Ovary (tissue), 9 donors: ENCODE results near the gene SH3D21. TPM values are rescaled to one million over a fixed set of nuclear protein-coding genes. Genes with fewer than 3 reads are reported as not detected.

ENCODE experiments used
- DNase-seq, 5 donors: peaks; one replicate each; pipeline ENCODE4 v3.0.0-alpha.2; 2019 to 2020
- H3K27ac ChIP-seq, 2 donors: fragments of 200-600 bp; one replicate each; pipeline versions ENCODE4 v1.5.1 to v1.8.0; 2019 to 2022
- H3K27me3 ChIP-seq: fragments of 200-600 bp; one replicate; pipeline ENCODE4 v1.8.0; 2022
- H3K36me3 ChIP-seq: fragments of 200-600 bp; sonication (generic); one replicate; pipeline ENCODE4 v1.5.1; 2019
- H3K4me1 ChIP-seq: one replicate; pipeline ENCODE4 v1.8.1; 2013; ENCODE audit warnings: mild to moderate bottlenecking, moderate library complexity; ENCODE audit not compliant: insufficient read depth
- H3K4me3 ChIP-seq: fragments of 200-600 bp; sonication (generic); one replicate; pipeline ENCODE4 v1.5.1; 2017
- H3K9me3 ChIP-seq, 2 donors: fragments of 200-600 bp in 1 of 2; sonication (generic) in 1 of 2; one replicate each; pipeline versions ENCODE4 v1.5.1 to v1.8.1; 2013 to 2019; ENCODE audit warnings: mild to moderate bottlenecking in 1 of 2, moderate library complexity in 1 of 2
- EP300 ChIP-seq: sonication (generic); formaldehyde crosslinking; IDR thresholded peaks from one replicate; pipeline ENCODE4 v1.6.1; 2017; ENCODE audit warnings: antibody characterized with exemption
- WGBS, 3 donors: extraction: QIAGEN DNeasy Blood & Tissue Kit in 1 of 3; methylation state at CpG; one replicate each; pipeline versions ENCODE4 v1.1.5 to v1.1.7; 2013 to 2017; 5-methylcytosine and 5-hydroxymethylcytosine counted together
- intact Hi-C, 4 donors: fragments of 100-400 bp; cut with DNase I; formaldehyde crosslinking; loops; one replicate each; pipeline versions ENCODE4 v1.11.0 to v1.15.1; 2022 to 2023
- polyA plus RNA-seq, 2 donors: library from polyadenylated mRNA; stranded (reverse); fragments of 200-250 nt in 1 of 2; fragments of 350-450 nt in 1 of 2; fragmentation: Illumina TruSeq in 1 of 2; extraction: RNeasy Lipid Tissue Mini Kit (QIAGEN cat#74804) in 1 of 2; gene quantifications; one replicate each; pipeline ENCODE4 v1.2.3, GENCODE V29; 2013 to 2014
- total RNA-seq, 7 donors: library from RNA; depleted of rRNA in 2 of 7; stranded (reverse); fragments of >200 nt in 2 of 7; fragmentation: NEBNext Ultra II Directional in 3 of 7; extraction: Animal tissue kit (Norgen Biotek cat#: 25700) in 3 of 7; gene quantifications; one replicate each; pipeline versions ENCODE4 v1.1.0 to v1.2.4, GENCODE V29; 2016 to 2023
- TF ChIP-seq, protein P1 (sequence below), 3 donors: fragments of 450-650 bp in 2 of 3; fragments of 200-600 bp in 1 of 3; IDR thresholded peaks; one replicate each; pipeline versions ENCODE4 v1.5.1 to v1.8.0; 2016 to 2022; ENCODE audit warnings: antibody characterized with exemption in 3 of 3, mild to moderate bottlenecking in 1 of 3
- donor health status: DM: no; HTN: no; CAD: no; lungs with moderate emphysema.
- donor health status: DM: no; HTN: no; CAD: no.
- donor health status: Bipolar disorder and iron deficiency.
- donor health status: DM: yes; HTN: yes; CAD: no.
- donor health status: DM: no; HTN: no; CAD: no.
- donor health status: DM: yes; HTN: yes; CAD: no.

Gene SH3D21
- total and polyA plus RNA-seq, 9 donors, result 1.9 to 22.6 (median 8.7) TPM

DNA sequence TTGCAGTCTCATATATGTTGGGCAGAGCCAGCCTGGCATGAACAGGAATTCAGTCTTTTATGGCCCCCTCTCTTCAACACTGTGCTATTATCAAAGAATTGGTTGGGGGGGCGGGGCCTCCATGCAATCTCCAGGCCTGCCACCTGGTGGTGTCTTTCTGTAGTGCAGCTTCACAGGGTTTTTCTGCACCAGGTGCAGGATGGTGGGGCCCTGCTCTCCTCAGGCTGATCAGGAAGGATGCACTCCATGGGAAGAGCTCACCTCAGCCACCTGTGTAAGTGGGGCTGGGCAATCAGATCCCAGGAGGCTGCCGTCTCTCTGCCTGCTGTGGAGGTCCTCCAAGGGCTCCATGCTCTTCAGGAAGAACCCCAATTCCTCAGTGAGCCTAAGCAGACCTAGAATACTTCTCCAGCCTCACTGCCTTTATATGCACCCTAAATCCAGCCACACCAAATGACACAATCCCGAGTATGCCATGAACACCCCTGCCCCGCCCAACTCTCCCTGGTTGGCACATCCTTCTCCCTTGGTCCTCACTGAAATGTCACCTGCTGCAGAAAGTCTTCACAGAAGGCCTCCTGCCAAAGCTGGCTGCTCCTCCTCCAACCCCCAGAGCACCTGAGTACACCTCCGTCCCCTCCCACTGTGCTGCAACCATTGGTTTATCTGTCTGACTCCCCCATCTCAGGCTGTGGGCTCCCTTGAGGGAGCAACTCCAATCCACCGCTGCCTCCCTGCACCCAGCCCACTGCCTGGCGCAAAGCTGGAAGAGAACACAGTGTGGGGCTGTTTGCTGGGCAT is 63.1 kb downstream of the SH3D21 start:
- peak; percentile 64 to 84 (median 80) for DNase-seq
- TF ChIP-seq EP300, result no peak
- TF ChIP-seq, protein P1, sequence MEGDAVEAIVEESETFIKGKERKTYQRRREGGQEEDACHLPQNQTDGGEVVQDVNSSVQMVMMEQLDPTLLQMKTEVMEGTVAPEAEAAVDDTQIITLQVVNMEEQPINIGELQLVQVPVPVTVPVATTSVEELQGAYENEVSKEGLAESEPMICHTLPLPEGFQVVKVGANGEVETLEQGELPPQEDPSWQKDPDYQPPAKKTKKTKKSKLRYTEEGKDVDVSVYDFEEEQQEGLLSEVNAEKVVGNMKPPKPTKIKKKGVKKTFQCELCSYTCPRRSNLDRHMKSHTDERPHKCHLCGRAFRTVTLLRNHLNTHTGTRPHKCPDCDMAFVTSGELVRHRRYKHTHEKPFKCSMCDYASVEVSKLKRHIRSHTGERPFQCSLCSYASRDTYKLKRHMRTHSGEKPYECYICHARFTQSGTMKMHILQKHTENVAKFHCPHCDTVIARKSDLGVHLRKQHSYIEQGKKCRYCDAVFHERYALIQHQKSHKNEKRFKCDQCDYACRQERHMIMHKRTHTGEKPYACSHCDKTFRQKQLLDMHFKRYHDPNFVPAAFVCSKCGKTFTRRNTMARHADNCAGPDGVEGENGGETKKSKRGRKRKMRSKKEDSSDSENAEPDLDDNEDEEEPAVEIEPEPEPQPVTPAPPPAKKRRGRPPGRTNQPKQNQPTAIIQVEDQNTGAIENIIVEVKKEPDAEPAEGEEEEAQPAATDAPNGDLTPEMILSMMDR (IDR thresholded peaks at IDR 0.05), result peak; percentile 85 to 90 (median 88)
- WGBS, 3 donors, result 63 to 70% (median 67%) methylated on average over 7 of the region's 7 CpGs
- Histone ChIP-seq H3K4me3 (no peak overlapping the region), H3K4me1 (peaks cover 23% of the 10 kb centered on the region), H3K9me3 (no peaks in the 10 kb centered on the region), H3K36me3 (no peaks in the 10 kb centered on the region), H3K27me3 (no peaks in the 10 kb centered on the region), H3K27ac (no peak overlapping the region)
- intact Hi-C loops, result loop anchor here in 2 of 4 donors (5.0 kb wide), 1 partner anchor 47 kb away; the partner anchor contains the start of gene EVA1B (in 2 of the 2)

Other genes starting within 250 kb of the SH3D21 start
- gene TEKT2, start 222.3 kb upstream of the SH3D21 start, total RNA-seq, result 10 to 100 TPM in 1 of 7 donors, 1 to 10 TPM in 4, under 1 TPM in 2; 0.28 to 22.5 (median 2.1) TPM
- under 1 TPM; 0.12 to 0.36 TPM for gene TEKT2, start 222.3 kb upstream of the SH3D21 start, polyA plus RNA-seq
- gene ADPRS, start 217.5 kb upstream of the SH3D21 start, total RNA-seq, result 10 to 100 TPM; 21.0 to 52.2 (median 27.4) TPM
- 10 to 100 TPM; 14.9 to 24.8 TPM for gene ADPRS, start 217.5 kb upstream of the SH3D21 start, polyA plus RNA-seq
- 1 to 10 TPM; 2.5 to 6.2 (median 4.1) TPM for gene COL8A2, start 181.1 kb upstream of the SH3D21 start, total RNA-seq
- 1 to 10 TPM; 2.3 to 4.6 TPM for gene COL8A2, start 181.1 kb upstream of the SH3D21 start, polyA plus RNA-seq
- 10 to 100 TPM; 42.3 to 49.6 (median 45.2) TPM for gene TRAPPC3, start 156.9 kb upstream of the SH3D21 start, total RNA-seq
- gene TRAPPC3, start 156.9 kb upstream of the SH3D21 start, polyA plus RNA-seq, result 10 to 100 TPM; 44.0 to 94.6 TPM
- 10 to 100 TPM; 34.9 to 99.1 (median 69.0) TPM for gene MAP7D1, start 150.2 kb upstream of the SH3D21 start, total RNA-seq
- gene MAP7D1, start 150.2 kb upstream of the SH3D21 start, polyA plus RNA-seq, result 10 to 100 TPM; 31.4 to 44.3 TPM
- gene THRAP3, start 81.9 kb upstream of the SH3D21 start, total RNA-seq, result 100 to 1,000 TPM in 1 of 7 donors, 10 to 100 TPM in 6; 49.2 to 101 (median 92.6) TPM
- 100 to 1,000 TPM in 1 of 2 donors, 10 to 100 TPM in 1; 40.2 to 109 TPM for gene THRAP3, start 81.9 kb upstream of the SH3D21 start, polyA plus RNA-seq
- gene EVA1B, start 17.3 kb downstream of the SH3D21 start, total RNA-seq, result 100 to 1,000 TPM in 1 of 7 donors, 10 to 100 TPM in 6; 39.9 to 113 (median 56.8) TPM
- gene EVA1B, start 17.3 kb downstream of the SH3D21 start, polyA plus RNA-seq, result 10 to 100 TPM in 1 of 2 donors, not detected in 1; 54.1 TPM
- 100 to 1,000 TPM in 1 of 7 donors, 10 to 100 TPM in 6; 22.9 to 104 (median 83.2) TPM for gene STK40, start 79.6 kb downstream of the SH3D21 start, total RNA-seq
- gene STK40, start 79.6 kb downstream of the SH3D21 start, polyA plus RNA-seq, result 10 to 100 TPM; 23.0 to 52.9 TPM
- 10 to 100 TPM; 20.0 to 49.3 (median 37.8) TPM for gene LSM10, start 91.5 kb downstream of the SH3D21 start, total RNA-seq
- 10 to 100 TPM; 22.0 to 43.2 TPM for gene LSM10, start 91.5 kb downstream of the SH3D21 start, polyA plus RNA-seq
- 10 to 100 TPM in 6 of 7 donors, 1 to 10 TPM in 1; 9.1 to 27.7 (median 12.2) TPM for gene OSCP1, start 144.1 kb downstream of the SH3D21 start, total RNA-seq
- 10 to 100 TPM in 1 of 2 donors, 1 to 10 TPM in 1; 9.6 to 16.1 TPM for gene OSCP1, start 144.1 kb downstream of the SH3D21 start, polyA plus RNA-seq
- 10 to 100 TPM; 30.9 to 48.8 (median 37.8) TPM for gene MRPS15, start 158.0 kb downstream of the SH3D21 start, total RNA-seq
- 10 to 100 TPM; 52.1 to 83.5 TPM for gene MRPS15, start 158.0 kb downstream of the SH3D21 start, polyA plus RNA-seq
- 1 to 10 TPM; 2.2 to 5.7 (median 4.8) TPM for gene CSF3R, start 176.5 kb downstream of the SH3D21 start, total RNA-seq
- 1 to 10 TPM; 1.9 to 4.3 TPM for gene CSF3R, start 176.5 kb downstream of the SH3D21 start, polyA plus RNA-seq